H4 (cell line): ENCODE data around the gene KHNYN. TPM values are rescaled to one million over a fixed set of nuclear protein-coding genes. Genes with fewer than 3 reads are reported as not detected.
"Not testable (repeated sequence)": the region's sequence is repeated elsewhere in the genome, so short reads cannot be mapped to it uniquely, and the experiment has no call there.

Source experiments
- DNase-seq: peaks from one replicate; pipeline ENCODE4 v3.0.0-alpha.2; 2015; ENCODE audit warnings: low spot score
- total RNA-seq: library from RNA; depleted of rRNA; stranded (reverse); fragments of >200 nt; shearing (Covaris generic); gene quantifications from 2 replicates; pipeline ENCODE4 v1.2.3, GENCODE V29; 2014

Gene KHNYN
- total RNA-seq, 1 experiment from 2014 or later: 12.8 TPM

- no peak for DNase-seq
These were observed 7.9 kb downstream of the KHNYN start for GRCh38 chr14:24437736-24438067.

GRCh38 chr14:24438223-24439097, 8.7 kb downstream of the KHNYN start:
- no peak for DNase-seq

GRCh38 chr14:24439257-24439656, 9.5 kb downstream of the KHNYN start:
- DNase-seq: no peak

GRCh38 chr14:24439830-24440605, 10.3 kb downstream of the KHNYN start:
- DNase-seq: no peak

GRCh38 chr14:24440606-24441399, 11.0 kb downstream of the KHNYN start:
- DNase-seq: no peak

GRCh38 chr14:24441485-24441884, 11.7 kb downstream of the KHNYN start:
- no peak for DNase-seq

GRCh38 chr14:24441904-24442239, 12.1 kb downstream of the KHNYN start:
- DNase-seq: peak; percentile 34

- peak; percentile 99 for DNase-seq
These were observed 12.7 kb downstream of the KHNYN start, which contains the start of gene SDR39U1 for GRCh38 chr14:24442240-24443052. Gene SDR39U1 (minus strand): TSS chr14:24442776. CDS start chr14:24442769, 7 bp downstream.

- DNase-seq: no peak
These were observed 13.4 kb downstream of the KHNYN start for GRCh38 chr14:24443053-24443665.

- not testable (repeated sequence) for DNase-seq
These were observed 21.1 kb downstream of the KHNYN start for GRCh38 chr14:24450828-24451227.

- no peak for DNase-seq
These were observed 27.2 kb downstream of the KHNYN start for GRCh38 chr14:24456980-24457379.

- DNase-seq: no peak
These were observed 29.0 kb downstream of the KHNYN start for GRCh38 chr14:24458736-24459135.

GRCh38 chr14:24459331-24459730, 29.6 kb downstream of the KHNYN start:
- no peak for DNase-seq

- DNase-seq: no peak
These were observed 31.6 kb downstream of the KHNYN start for GRCh38 chr14:24461336-24461735.

GRCh38 chr14:24463017-24463883, 33.5 kb downstream of the KHNYN start:
- no peak for DNase-seq

GRCh38 chr14:24463884-24464785, 34.4 kb downstream of the KHNYN start:
- no peak for DNase-seq

- DNase-seq: no peak
These were observed 35.6 kb downstream of the KHNYN start for GRCh38 chr14:24465368-24465767.

GRCh38 chr14:24465805-24466204, 36.1 kb downstream of the KHNYN start:
- DNase-seq: no peak

GRCh38 chr14:24470450-24470849, 40.7 kb downstream of the KHNYN start:
- not testable (repeated sequence) for DNase-seq
